ENCODE data around the gene ADRM1. TPM values are rescaled to one million over a fixed set of nuclear protein-coding genes. Genes with fewer than 3 reads are reported as not detected.

The ADRM1 gene
- 69.4 TPM for polyA plus RNA-seq (ENCODE audit: insufficient read length)

DNA sequence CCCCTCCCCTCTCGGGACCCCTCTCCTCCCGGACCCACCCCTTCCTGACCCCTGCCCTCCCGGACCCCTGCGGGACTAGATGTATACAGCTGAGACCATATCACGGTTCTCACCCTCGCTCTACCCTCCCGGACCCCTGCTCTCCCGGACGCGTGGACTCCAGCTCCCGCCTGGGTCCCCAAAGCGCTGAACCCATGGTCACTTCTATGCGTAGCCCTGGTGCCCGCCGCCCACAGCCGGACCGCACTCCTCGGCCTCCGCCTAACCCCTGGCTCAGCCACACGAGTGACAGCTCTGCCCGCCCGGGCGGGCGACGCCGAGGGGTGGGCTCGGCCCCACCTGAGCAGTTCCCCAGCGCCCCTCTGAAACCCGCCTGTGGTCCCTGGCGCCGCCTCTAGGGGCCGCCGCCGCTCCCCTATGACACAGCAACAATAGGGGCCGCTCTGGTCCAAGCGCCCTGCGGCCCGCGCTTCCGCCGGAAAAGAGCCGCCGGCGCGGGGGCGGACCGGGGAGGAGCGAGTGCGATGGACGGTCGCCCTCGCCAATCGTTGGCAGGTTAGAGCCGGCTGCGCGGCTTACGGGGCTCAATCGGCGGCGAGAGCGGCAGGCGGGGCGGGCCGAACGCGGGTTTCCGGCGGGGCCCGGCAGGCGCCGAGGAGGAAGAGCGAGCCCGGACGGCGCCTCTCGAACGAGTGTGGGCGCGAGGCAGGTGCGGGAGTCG lies at the start of gene ADRM1:
Gene ADRM1 (plus strand): TSS at position 657 of the 721 bp plus-strand sequence. CDS start 572 bp downstream, outside the sequence.
- peak; percentile 98 for DNase-seq

DNA sequence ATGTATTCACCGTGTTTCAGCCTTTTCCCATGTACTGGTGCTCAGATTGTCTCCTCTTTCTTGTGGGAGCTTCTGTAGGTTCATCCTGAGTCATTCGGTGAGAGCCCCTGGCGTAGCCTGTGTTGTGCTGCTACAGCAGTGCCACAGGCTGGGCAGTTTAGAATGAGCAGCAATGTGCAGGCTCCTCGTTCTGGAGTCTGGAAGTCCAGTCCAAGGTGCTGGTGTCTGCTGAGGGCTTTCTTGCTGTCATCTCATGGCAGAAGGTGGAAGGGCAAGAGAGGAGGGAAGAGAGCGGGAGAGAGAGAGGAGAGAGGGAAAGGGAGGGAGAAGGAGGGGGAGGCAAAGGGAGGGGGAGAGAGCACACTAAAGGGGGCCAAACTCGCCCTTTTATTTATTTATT lies 49.4 kb upstream of the ADRM1 start:
- no peak for DNase-seq

- no peak for DNase-seq
Measured at GRCh38 chr20:62254021-62254724, 48.6 kb upstream of the ADRM1 start.

DNA sequence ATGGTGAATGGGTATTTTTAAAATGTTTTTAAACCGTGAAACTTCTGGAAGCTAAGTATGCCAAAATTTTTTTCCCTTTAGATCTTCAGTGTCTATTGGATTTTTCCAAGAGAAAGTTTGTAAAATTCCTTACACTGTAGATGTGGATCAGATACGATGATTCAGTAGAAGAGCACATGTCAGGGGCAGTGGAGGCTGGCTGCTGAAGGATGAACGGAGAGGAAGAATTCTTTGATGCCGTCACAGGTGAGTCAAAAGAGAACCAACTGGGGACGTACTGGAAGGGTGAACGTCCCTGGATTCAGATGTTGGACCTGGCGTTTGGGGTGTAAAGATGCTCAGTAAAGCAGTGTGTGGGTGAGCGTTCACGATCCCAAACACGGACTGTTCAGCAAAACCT lies 46.8 kb upstream of the ADRM1 start:
- no peak for DNase-seq

- no peak for DNase-seq
Measured at GRCh38 chr20:62258499-62259293, 44.1 kb upstream of the ADRM1 start.

GRCh38 chr20:62259294-62259565 lies 43.6 kb upstream of the ADRM1 start:
- no peak for DNase-seq

GRCh38 chr20:62262064-62262463 lies 40.7 kb upstream of the ADRM1 start:
- DNase-seq: no peak

DNA sequence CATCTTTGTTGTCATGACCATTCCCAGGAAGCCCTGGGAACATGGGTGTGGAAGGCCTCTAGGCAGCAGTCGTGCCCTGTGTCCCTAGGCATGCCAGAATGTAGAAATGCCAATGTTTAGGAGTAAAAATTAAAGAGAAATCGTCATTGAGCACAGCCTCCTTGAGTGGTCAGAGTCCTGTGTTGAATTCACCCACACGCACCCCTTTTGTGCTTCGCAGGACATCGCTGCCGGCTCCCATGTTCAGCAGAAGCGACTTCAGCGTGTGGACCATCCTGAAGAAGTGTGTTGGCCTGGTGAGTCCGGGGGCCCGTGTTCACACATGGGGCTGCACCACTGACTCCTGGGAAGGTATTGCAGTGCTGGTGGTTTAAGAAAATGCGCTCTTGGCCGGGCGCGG lies 39.4 kb upstream of the ADRM1 start:
- no peak for DNase-seq

DNA sequence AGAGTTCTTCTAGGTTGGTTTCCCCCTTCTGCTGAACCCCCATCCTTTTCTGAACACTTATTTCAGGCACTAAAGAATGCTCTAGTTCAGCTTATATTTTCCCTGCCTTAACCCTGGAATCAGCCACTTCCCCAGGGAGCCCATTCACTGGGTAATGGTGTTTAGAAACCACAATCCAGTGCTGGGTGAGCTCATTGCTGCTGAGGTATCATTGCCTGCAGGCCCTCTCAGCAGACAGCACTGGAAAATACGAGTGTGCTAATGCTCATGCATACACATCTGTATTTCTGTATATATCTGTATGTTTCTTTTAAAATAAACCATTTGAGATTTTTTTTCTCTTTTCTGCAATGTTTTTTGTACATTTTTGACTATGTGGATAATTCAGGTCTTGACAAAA lies 37.4 kb upstream of the ADRM1 start:
- DNase-seq: no peak

GRCh38 chr20:62266340-62266739 lies 36.5 kb upstream of the ADRM1 start:
- no peak for DNase-seq

DNA sequence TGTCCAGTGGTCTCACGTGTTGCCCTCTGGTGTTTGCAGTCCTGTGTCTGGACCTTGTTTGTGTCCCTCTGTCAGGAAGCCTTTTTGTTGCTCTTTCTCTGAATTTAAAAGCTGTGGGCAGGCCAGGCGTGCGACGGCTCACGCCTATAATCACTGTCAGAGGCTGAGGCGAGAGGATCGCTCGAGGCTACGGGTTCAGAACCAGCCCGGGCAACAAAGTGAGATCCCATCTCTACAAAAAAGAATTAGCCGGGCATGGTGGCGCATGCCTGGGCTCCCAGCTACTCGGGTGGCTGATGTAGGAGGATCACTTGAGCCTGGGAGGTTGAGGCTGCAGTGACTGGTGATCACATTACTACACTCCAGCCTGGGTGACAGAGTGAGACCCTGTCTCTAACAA lies 35.9 kb upstream of the ADRM1 start:
- no peak for DNase-seq

GRCh38 chr20:62267543-62267942 lies 35.3 kb upstream of the ADRM1 start:
- no peak for DNase-seq

DNA sequence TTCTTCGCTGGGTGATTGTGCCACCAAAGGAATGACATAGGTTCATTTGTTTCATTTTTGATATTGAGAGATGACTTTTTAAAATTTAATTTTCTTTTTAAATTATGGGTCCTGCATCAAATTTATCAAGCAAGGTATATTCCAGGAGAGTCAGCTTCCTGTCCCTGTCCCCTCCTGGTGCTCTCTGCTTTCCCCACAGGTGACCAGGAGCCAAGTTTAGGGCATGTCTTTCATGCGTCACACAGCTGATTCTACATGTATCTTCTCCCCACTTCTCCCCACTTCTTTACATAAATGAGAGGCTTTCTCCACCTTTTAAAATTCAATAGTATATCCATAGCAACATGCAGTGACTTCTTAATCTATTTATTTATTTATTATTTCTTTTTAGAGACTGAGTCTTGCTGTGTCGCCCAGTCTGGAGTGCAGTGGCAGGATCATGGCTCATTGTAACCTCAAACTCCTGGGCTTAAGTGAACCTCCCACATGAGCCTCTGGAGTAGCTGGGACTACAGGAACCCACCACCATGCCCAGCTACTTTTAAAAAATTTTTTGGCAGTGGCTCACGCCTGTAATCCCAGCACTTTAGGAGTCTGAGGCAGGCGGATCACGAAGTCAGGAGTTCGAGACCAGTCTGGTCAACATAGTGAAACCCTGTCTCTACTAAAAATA lies 34.4 kb upstream of the ADRM1 start:
- no peak for DNase-seq

GRCh38 chr20:62269378-62269777 lies 33.4 kb upstream of the ADRM1 start:
- DNase-seq: no peak

- DNase-seq: no peak
Measured at GRCh38 chr20:62269871-62270270, 32.9 kb upstream of the ADRM1 start.

DNA sequence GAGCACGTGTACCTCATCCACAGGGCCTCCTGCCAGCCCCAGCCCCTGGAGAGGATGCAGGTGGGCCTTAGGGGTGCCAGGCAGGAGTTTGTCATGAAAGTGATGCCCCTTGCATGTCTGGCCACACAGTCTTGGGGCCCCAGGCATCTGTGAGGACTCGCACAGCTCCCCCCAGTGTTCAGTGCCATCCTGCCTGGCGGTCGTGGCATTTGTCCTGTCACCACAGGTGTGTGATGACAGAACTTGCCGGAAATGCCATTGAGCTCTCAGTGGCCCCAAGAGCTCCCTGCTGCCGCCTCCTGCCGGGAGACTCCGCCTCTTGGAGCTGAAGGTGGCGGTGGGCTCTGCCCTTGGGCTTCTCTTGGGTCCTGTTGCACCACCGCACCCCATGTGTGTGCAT lies 30.6 kb upstream of the ADRM1 start:
- DNase-seq: no peak

DNA sequence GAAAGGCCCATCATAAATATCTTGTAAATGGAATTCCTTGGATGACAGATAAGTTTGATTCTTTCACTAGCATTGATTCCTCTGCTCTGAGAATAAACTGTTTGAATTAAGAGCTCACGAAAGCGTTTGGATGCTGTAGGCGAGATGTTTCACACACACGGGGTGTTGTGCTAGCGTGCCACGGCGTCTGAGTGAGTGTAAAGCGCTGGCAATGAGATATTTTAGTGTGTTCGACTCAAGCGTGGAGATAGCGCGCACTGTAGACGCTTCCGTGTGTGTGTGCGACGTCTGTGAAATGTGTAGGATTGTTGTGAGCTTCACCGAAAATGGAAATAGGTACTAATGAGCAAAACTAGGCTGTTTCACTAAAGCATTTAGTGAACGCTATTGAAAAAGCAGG lies 29.4 kb upstream of the ADRM1 start:
- DNase-seq: no peak

- DNase-seq: no peak
Measured at GRCh38 chr20:62274332-62274950, 28.4 kb upstream of the ADRM1 start.

DNA sequence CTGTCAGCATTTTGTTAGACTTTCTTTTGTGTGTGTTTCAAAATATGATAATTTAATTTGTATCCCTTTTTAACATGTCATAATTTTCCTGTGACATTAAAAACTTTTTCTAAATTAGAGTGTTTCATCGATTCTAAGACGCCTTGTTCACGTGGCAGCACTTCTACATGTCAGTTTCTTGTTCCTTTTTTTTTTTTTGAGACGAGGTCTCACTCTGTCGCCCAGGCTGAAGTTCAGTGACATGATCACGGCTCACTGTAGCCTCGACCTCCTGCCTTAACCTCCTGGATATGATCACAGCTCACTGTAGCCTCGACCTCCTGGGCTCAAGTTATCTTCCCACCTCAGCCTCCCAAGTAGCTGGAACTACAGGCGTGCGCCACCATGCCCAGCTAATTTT lies 27.6 kb upstream of the ADRM1 start:
- DNase-seq: no peak

DNA sequence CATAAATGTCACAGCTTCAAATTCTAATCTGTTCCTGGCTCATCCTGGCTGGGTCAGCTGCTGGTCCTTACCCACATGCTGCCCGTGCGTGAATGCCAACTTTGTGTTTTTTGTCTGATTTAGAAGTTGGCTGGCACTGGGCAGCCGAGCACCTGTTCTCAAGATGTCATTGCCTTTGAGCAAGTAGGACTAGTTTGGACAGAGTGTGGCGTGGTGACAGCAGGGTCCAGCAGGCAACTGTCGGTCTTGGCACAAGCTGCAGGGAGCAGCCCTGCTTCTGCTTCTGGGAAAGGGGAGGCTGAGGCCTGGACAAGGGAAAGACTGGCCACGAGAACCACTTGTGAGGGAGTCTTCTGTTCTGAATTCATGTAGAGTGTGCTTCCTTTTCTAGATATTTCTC lies 26.4 kb upstream of the ADRM1 start:
- DNase-seq: peak; percentile 62

- no peak for DNase-seq
Measured at GRCh38 chr20:62277253-62277652, 25.5 kb upstream of the ADRM1 start.

DNA sequence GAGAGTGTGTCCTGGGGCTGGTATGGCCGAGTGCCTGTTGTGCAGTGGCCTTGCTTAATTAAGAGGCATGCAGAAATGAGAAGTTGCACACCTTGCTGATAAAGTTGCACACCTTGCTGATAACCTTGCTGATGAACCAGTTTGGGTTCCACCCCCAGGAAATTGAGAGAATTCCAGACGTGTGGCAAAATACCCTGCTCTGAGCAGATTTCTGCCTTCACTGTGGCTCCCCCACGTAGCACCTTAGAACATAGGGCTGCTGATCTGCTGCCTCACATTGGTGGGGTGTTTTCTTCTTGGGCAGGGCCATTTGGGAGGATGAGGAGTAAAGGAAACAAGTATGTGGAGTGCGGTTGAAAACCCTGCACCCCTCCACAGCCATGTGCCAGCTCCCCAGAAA lies 22.5 kb upstream of the ADRM1 start:
- DNase-seq: no peak
